HEK293 (cell line): ENCODE data around the gene GP1BB.

Experiments used
- FEZF1 ChIP-seq: fragments of 450-650 bp; formaldehyde crosslinking; IDR thresholded peaks from 2 replicates; pipeline ENCODE4 v1.5.1; 2016; ENCODE audit warnings: missing biosample characterization, missing genetic modification characterization
- PRDM1 ChIP-seq: fragments of 450-650 bp; formaldehyde crosslinking; IDR thresholded peaks from 2 replicates; pipeline ENCODE4; 2016; ENCODE audit warnings: missing biosample characterization, missing genetic modification characterization
- SCRT2 ChIP-seq: fragments of 450-650 bp; formaldehyde crosslinking; IDR thresholded peaks from 2 replicates; pipeline ENCODE4 v1.5.1; 2016; ENCODE audit warnings: missing biosample characterization, missing genetic modification characterization
- TRIM28 ChIP-seq: IDR thresholded peaks from 2 replicates; pipeline ENCODE4 v1.6.1; 2011; ENCODE audit warnings: low read length, control low read depth, borderline replicate concordance
- WT1 ChIP-seq: fragments of 450-650 bp; formaldehyde crosslinking; IDR thresholded peaks from 2 replicates; pipeline ENCODE4 v1.5.1; 2016; ENCODE audit warnings: missing biosample characterization, missing genetic modification characterization
- YY2 ChIP-seq: fragments of 450-650 bp; formaldehyde crosslinking; IDR thresholded peaks from 2 replicates; pipeline ENCODE4 v1.5.1; 2016; ENCODE audit warnings: missing biosample characterization, missing genetic modification characterization
- ZBTB17 ChIP-seq: fragments of 450-650 bp; formaldehyde crosslinking; IDR thresholded peaks from 2 replicates; pipeline ENCODE4 v1.5.1; 2016; ENCODE audit warnings: missing biosample characterization, missing genetic modification characterization
- ZBTB7A ChIP-seq: fragments of 450-650 bp; formaldehyde crosslinking; IDR thresholded peaks from 2 replicates; pipeline ENCODE4 v1.5.1; 2016; ENCODE audit warnings: low read depth, missing biosample characterization, missing genetic modification characterization
- ZNF157 ChIP-seq: fragments of 450-650 bp; formaldehyde crosslinking; IDR thresholded peaks from 2 replicates; pipeline ENCODE4 v1.5.1; 2016; ENCODE audit warnings: missing biosample characterization, missing genetic modification characterization
- ZNF23 ChIP-seq: fragments of 450-650 bp; formaldehyde crosslinking; IDR thresholded peaks from 2 replicates; pipeline ENCODE4 v1.5.1; 2016; ENCODE audit warnings: missing biosample characterization, missing genetic modification characterization, borderline replicate concordance
- ZNF248 ChIP-seq: fragments of 450-650 bp; formaldehyde crosslinking; IDR thresholded peaks from 2 replicates; pipeline ENCODE4 v1.5.1; 2017; ENCODE audit warnings: missing biosample characterization, missing genetic modification characterization
- ZNF366 ChIP-seq: fragments of 450-650 bp; formaldehyde crosslinking; conservative IDR thresholded peaks from 2 replicates; pipeline ENCODE4 v1.5.1; 2016; ENCODE audit warnings: missing biosample characterization, missing genetic modification characterization
- ZNF404 ChIP-seq: fragments of 450-650 bp; formaldehyde crosslinking; IDR thresholded peaks from 2 replicates; pipeline ENCODE4 v1.5.1; 2017; ENCODE audit warnings: missing biosample characterization, missing genetic modification characterization
- ZNF548 ChIP-seq: fragments of 450-650 bp; formaldehyde crosslinking; IDR thresholded peaks from 2 replicates; pipeline ENCODE4 v1.5.1; 2016; ENCODE audit warnings: missing biosample characterization, missing genetic modification characterization
- ZNF571 ChIP-seq: fragments of 450-650 bp; formaldehyde crosslinking; IDR thresholded peaks from 2 replicates; pipeline ENCODE4 v1.5.0; 2017; ENCODE audit warnings: missing biosample characterization, missing genetic modification characterization
- ZNF785 ChIP-seq: fragments of 450-650 bp; formaldehyde crosslinking; IDR thresholded peaks from 2 replicates; pipeline ENCODE4 v1.5.1; 2016; ENCODE audit warnings: missing biosample characterization, missing genetic modification characterization
- ZNF843 ChIP-seq: fragments of 450-650 bp; formaldehyde crosslinking; IDR thresholded peaks from 2 replicates; pipeline ENCODE4 v1.5.1; 2016; ENCODE audit warnings: missing biosample characterization, missing genetic modification characterization
- ZXDB ChIP-seq: fragments of 450-650 bp; formaldehyde crosslinking; IDR thresholded peaks from 2 replicates; pipeline ENCODE4 v1.5.1; 2016; ENCODE audit warnings: missing biosample characterization, missing genetic modification characterization
- TF ChIP-seq, protein P1 (sequence below): fragments of 450-650 bp; IDR thresholded peaks from 2 replicates; pipeline ENCODE4 v1.5.1; 2018; ENCODE audit warnings: missing biosample characterization, missing genetic modification characterization
- TF ChIP-seq, protein P2 (sequence below): fragments of 450-650 bp; formaldehyde crosslinking; IDR thresholded peaks from 2 replicates; pipeline ENCODE4 v1.5.1; 2017; ENCODE audit warnings: missing biosample characterization, missing genetic modification characterization
- TF ChIP-seq, protein P3 (sequence below): fragments of 450-650 bp; formaldehyde crosslinking; IDR thresholded peaks from 2 replicates; pipeline ENCODE4 v1.5.1; 2017; ENCODE audit warnings: missing biosample characterization, mild to moderate bottlenecking, missing genetic modification characterization, moderate library complexity
- TF ChIP-seq, protein P4 (sequence below): fragments of 450-650 bp; formaldehyde crosslinking; optimal IDR thresholded peaks from 2 replicates; pipeline ENCODE3; 2016; ENCODE audit warnings: missing biosample characterization, mild to moderate bottlenecking, missing genetic modification characterization
- TF ChIP-seq, protein P5 (sequence below): fragments of 450-650 bp; formaldehyde crosslinking; conservative IDR thresholded peaks from 2 replicates; pipeline ENCODE4 v1.5.1; 2016; ENCODE audit warnings: low read depth, missing biosample characterization, missing genetic modification characterization
- TF ChIP-seq, protein P6 (sequence below): fragments of 450-650 bp; formaldehyde crosslinking; IDR thresholded peaks from 2 replicates; pipeline ENCODE4 v1.5.1; 2016; ENCODE audit warnings: missing biosample characterization, missing genetic modification characterization
- TF ChIP-seq, protein P7 (sequence below): fragments of 450-650 bp; formaldehyde crosslinking; IDR thresholded peaks from 2 replicates; pipeline ENCODE4 v1.5.1; 2016; ENCODE audit warnings: missing biosample characterization, missing genetic modification characterization

The GP1BB gene

DNA sequence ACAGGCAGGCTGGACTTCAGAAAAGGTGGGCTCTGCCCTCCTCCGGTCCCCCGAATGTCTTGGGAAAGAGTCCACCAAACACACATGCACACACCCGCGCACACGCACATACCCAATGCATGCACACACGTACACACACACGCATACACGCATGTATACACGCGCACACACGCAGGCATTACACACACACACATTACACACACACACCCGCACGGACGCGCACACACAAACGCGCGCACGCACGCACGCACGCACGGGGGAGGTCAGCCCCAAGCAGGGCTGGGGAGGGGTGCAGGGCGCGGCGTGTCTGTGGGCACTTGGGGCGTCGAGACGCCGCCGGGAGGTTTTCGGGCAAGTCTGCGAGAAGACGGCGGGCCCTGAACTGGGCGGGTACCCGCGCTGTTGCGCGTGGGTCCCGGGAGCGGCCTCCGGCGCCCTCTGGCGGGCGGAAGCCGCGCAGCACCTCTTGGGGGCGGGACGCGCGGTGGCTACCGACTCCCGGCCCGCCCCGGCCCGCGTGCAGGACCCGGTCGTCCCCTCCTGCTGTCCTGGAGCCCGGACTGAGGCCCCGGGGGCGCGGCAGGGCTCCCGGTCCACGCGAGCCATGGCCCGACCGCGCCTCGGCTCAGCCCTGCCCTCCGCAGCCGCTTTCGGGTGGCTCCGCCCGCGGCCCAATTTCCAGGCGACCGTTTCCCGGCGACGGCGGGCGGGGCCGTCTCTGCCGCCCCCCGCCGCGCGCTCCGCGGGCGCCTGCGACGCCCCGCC, 5.5 kb upstream of the GP1BB start (continued):
- TF ChIP-seq, protein P1, sequence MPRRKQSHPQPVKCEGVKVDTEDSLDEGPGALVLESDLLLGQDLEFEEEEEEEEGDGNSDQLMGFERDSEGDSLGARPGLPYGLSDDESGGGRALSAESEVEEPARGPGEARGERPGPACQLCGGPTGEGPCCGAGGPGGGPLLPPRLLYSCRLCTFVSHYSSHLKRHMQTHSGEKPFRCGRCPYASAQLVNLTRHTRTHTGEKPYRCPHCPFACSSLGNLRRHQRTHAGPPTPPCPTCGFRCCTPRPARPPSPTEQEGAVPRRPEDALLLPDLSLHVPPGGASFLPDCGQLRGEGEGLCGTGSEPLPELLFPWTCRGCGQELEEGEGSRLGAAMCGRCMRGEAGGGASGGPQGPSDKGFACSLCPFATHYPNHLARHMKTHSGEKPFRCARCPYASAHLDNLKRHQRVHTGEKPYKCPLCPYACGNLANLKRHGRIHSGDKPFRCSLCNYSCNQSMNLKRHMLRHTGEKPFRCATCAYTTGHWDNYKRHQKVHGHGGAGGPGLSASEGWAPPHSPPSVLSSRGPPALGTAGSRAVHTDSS (tag by site-specific recombination): no peak
- TF ChIP-seq ZBTB7A (tag by site-specific recombination): 0 out of 2 replicates have a peak, but pooled peaks have one; percentile 63
- TF ChIP-seq, protein P2, sequence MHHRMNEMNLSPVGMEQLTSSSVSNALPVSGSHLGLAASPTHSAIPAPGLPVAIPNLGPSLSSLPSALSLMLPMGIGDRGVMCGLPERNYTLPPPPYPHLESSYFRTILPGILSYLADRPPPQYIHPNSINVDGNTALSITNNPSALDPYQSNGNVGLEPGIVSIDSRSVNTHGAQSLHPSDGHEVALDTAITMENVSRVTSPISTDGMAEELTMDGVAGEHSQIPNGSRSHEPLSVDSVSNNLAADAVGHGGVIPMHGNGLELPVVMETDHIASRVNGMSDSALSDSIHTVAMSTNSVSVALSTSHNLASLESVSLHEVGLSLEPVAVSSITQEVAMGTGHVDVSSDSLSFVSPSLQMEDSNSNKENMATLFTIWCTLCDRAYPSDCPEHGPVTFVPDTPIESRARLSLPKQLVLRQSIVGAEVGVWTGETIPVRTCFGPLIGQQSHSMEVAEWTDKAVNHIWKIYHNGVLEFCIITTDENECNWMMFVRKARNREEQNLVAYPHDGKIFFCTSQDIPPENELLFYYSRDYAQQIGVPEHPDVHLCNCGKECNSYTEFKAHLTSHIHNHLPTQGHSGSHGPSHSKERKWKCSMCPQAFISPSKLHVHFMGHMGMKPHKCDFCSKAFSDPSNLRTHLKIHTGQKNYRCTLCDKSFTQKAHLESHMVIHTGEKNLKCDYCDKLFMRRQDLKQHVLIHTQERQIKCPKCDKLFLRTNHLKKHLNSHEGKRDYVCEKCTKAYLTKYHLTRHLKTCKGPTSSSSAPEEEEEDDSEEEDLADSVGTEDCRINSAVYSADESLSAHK (tag by site-specific recombination): no peak
- TF ChIP-seq YY2 (tag by site-specific recombination): 0 out of 2 replicates have a peak, but pooled peaks have one; percentile 11
- peak; percentile 12; the same call in 1 of the 2 replicates for TF ChIP-seq ZNF548 (tag by site-specific recombination)
- TF ChIP-seq, protein P3, sequence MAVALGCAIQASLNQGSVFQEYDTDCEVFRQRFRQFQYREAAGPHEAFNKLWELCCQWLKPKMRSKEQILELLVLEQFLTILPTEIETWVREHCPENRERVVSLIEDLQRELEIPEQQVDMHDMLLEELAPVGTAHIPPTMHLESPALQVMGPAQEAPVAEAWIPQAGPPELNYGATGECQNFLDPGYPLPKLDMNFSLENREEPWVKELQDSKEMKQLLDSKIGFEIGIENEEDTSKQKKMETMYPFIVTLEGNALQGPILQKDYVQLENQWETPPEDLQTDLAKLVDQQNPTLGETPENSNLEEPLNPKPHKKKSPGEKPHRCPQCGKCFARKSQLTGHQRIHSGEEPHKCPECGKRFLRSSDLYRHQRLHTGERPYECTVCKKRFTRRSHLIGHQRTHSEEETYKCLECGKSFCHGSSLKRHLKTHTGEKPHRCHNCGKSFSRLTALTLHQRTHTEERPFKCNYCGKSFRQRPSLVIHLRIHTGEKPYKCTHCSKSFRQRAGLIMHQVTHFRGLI (tag by site-specific recombination): no peak
- TF ChIP-seq ZNF23 (tag by site-specific recombination): no peak
- no peak for TF ChIP-seq ZNF843 (tag by site-specific recombination)
- no peak for TF ChIP-seq TRIM28
- TF ChIP-seq ZNF366 (tag by site-specific recombination): no peak
- no peak for TF ChIP-seq ZNF571
- TF ChIP-seq ZNF248 (tag by site-specific recombination): no peak
- TF ChIP-seq ZNF404: no peak
- TF ChIP-seq, protein P4, sequence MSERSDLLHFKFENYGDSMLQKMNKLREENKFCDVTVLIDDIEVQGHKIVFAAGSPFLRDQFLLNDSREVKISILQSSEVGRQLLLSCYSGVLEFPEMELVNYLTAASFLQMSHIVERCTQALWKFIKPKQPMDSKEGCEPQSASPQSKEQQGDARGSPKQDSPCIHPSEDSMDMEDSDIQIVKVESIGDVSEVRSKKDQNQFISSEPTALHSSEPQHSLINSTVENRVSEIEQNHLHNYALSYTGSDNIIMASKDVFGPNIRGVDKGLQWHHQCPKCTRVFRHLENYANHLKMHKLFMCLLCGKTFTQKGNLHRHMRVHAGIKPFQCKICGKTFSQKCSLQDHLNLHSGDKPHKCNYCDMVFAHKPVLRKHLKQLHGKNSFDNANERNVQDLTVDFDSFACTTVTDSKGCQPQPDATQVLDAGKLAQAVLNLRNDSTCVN (tag by site-specific recombination): peak; percentile 93
- TF ChIP-seq, protein P5, sequence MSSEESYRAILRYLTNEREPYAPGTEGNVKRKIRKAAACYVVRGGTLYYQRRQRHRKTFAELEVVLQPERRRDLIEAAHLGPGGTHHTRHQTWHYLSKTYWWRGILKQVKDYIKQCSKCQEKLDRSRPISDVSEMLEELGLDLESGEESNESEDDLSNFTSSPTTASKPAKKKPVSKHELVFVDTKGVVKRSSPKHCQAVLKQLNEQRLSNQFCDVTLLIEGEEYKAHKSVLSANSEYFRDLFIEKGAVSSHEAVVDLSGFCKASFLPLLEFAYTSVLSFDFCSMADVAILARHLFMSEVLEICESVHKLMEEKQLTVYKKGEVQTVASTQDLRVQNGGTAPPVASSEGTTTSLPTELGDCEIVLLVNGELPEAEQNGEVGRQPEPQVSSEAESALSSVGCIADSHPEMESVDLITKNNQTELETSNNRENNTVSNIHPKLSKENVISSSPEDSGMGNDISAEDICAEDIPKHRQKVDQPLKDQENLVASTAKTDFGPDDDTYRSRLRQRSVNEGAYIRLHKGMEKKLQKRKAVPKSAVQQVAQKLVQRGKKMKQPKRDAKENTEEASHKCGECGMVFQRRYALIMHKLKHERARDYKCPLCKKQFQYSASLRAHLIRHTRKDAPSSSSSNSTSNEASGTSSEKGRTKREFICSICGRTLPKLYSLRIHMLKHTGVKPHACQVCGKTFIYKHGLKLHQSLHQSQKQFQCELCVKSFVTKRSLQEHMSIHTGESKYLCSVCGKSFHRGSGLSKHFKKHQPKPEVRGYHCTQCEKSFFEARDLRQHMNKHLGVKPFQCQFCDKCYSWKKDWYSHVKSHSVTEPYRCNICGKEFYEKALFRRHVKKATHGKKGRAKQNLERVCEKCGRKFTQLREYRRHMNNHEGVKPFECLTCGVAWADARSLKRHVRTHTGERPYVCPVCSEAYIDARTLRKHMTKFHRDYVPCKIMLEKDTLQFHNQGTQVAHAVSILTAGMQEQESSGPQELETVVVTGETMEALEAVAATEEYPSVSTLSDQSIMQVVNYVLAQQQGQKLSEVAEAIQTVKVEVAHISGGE (tag by site-specific recombination): no peak
- no peak for TF ChIP-seq ZBTB17 (tag by site-specific recombination)
- no peak for TF ChIP-seq ZNF157 (tag by site-specific recombination)
- no peak for TF ChIP-seq WT1 (tag by site-specific recombination)
- TF ChIP-seq, protein P6, sequence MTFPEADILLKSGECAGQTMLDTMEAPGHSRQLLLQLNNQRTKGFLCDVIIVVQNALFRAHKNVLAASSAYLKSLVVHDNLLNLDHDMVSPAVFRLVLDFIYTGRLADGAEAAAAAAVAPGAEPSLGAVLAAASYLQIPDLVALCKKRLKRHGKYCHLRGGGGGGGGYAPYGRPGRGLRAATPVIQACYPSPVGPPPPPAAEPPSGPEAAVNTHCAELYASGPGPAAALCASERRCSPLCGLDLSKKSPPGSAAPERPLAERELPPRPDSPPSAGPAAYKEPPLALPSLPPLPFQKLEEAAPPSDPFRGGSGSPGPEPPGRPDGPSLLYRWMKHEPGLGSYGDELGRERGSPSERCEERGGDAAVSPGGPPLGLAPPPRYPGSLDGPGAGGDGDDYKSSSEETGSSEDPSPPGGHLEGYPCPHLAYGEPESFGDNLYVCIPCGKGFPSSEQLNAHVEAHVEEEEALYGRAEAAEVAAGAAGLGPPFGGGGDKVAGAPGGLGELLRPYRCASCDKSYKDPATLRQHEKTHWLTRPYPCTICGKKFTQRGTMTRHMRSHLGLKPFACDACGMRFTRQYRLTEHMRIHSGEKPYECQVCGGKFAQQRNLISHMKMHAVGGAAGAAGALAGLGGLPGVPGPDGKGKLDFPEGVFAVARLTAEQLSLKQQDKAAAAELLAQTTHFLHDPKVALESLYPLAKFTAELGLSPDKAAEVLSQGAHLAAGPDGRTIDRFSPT (tag by site-specific recombination): peak; percentile 70; the same call in 1 of the 2 replicates
- peak; percentile 97 for TF ChIP-seq SCRT2 (tag by site-specific recombination)
- TF ChIP-seq PRDM1 (tag by site-specific recombination): no peak
- peak; percentile 73; the same call in 1 of the 2 replicates for TF ChIP-seq ZNF785 (tag by site-specific recombination)
- TF ChIP-seq, protein P7, sequence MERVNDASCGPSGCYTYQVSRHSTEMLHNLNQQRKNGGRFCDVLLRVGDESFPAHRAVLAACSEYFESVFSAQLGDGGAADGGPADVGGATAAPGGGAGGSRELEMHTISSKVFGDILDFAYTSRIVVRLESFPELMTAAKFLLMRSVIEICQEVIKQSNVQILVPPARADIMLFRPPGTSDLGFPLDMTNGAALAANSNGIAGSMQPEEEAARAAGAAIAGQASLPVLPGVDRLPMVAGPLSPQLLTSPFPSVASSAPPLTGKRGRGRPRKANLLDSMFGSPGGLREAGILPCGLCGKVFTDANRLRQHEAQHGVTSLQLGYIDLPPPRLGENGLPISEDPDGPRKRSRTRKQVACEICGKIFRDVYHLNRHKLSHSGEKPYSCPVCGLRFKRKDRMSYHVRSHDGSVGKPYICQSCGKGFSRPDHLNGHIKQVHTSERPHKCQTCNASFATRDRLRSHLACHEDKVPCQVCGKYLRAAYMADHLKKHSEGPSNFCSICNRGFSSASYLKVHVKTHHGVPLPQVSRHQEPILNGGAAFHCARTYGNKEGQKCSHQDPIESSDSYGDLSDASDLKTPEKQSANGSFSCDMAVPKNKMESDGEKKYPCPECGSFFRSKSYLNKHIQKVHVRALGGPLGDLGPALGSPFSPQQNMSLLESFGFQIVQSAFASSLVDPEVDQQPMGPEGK (tag by site-specific recombination): peak; percentile 64
- no peak for TF ChIP-seq FEZF1 (tag by site-specific recombination)
- TF ChIP-seq ZXDB (tag by site-specific recombination): no peak
